ENCODE data around the gene PNPLA4.
A peak's percentile ranks its signal among the peaks of the same experiment; 100 is the strongest.

PNPLA4 gene

DNA sequence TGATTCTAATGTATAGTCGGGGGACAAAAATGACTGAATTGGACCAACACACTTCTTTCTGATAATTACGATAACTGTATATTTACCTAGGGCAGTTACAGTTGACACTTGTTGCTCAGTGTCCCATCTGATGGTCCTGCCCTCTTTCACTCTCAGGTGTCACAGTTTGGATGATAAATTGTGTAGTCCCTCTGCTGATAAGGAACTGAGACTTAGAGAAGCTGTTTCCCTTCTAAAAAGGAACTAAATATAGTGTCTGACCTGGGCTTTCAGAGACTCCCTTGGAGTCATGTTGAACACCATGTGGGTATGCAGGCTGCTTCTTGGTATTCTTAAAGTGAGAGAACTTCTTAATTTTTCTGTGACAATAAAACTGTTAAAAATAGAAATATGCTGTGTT lies 23.7 kb upstream of the PNPLA4 start:
- no peak for DNase-seq (ENCODE audit: low read depth)
- H3K4me3 ChIP-seq (ENCODE audit: control insufficient read depth, low read depth, low read length), result no peak overlapping the region
- TF ChIP-seq CTCF (conservative IDR thresholded peaks at IDR 0.05; ENCODE audit: control insufficient read depth, insufficient read depth, low read depth, low read length), result no peak

DNA sequence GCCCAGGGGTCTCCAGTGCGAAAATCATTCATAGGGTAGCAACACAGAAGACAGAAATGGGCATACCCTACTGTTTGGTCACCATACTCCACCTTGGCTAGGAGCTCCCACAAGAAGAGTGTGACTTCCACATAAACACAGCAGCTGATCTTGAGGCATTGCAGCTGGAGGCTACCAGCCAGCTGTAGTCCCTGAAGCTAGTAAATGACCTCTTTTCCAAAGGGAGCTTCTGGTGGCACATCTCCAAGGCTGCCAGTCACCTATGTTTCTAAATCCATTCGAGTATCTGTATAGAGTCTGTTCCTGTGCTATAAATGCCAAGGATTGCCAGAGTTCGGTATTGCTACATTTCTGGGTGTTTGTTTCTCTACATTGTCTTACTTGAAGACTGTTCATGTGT lies 21.3 kb upstream of the PNPLA4 start:
- no peak overlapping the region for H3K4me3 ChIP-seq (ENCODE audit: control insufficient read depth, low read depth, low read length)
- no peak for DNase-seq (ENCODE audit: low read depth)
- TF ChIP-seq CTCF (conservative IDR thresholded peaks at IDR 0.05; ENCODE audit: control insufficient read depth, insufficient read depth, low read depth, low read length), result no peak

- no peak for TF ChIP-seq CTCF (conservative IDR thresholded peaks at IDR 0.05; ENCODE audit: control insufficient read depth, insufficient read depth, low read depth, low read length)
- no peak overlapping the region for H3K4me3 ChIP-seq (ENCODE audit: control insufficient read depth, low read depth, low read length)
- DNase-seq (ENCODE audit: low read depth), result no peak
Measured at GRCh38 chrX:7946960-7947359, 19.7 kb upstream of the PNPLA4 start.

- no peak overlapping the region for H3K4me3 ChIP-seq (ENCODE audit: control insufficient read depth, low read depth, low read length)
- TF ChIP-seq CTCF (conservative IDR thresholded peaks at IDR 0.05; ENCODE audit: control insufficient read depth, insufficient read depth, low read depth, low read length), result no peak
- peak; percentile 26 for DNase-seq (ENCODE audit: low read depth)
Measured at GRCh38 chrX:7943600-7944245, 16.5 kb upstream of the PNPLA4 start.

DNA sequence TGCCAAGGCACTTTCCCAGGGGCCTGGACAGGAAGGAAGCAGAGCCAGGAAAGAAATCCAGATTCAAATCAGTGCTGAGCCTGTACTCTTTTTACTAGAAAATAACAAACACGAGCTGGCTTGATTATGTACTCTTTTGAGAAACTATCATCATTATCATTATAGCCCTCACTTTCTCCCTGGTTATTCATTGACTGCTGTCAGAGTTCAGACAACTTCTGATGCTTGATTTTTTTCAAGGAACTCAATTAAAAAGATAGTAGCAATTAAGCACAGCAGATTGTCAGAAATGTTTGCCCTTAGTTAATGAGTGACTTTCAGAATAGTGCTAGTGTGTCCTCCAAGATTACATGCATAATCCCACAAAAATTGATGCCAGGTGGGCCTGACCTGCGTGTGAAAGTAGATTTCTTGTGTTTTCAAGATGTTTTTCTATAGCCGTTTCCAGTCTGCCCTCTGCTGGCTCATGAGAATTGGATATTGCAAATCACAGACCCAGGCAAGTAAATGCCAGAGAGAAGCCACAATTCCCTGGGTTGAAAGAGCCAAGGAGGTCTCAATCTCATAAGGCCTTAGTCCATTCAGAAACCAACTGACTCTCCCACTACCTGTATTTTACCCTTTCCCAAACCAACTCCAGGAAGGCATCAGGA lies 14.3 kb upstream of the PNPLA4 start:
- DNase-seq (ENCODE audit: low read depth), result peak; percentile 20
- peak; percentile 46 for TF ChIP-seq CTCF (conservative IDR thresholded peaks at IDR 0.05; ENCODE audit: control insufficient read depth, insufficient read depth, low read depth, low read length)
- no peak overlapping the region for H3K4me3 ChIP-seq (ENCODE audit: control insufficient read depth, low read depth, low read length)

- H3K4me3 ChIP-seq (ENCODE audit: control insufficient read depth, low read depth, low read length), result no peak overlapping the region
- DNase-seq (ENCODE audit: low read depth), result no peak
- TF ChIP-seq CTCF (conservative IDR thresholded peaks at IDR 0.05; ENCODE audit: control insufficient read depth, insufficient read depth, low read depth, low read length), result no peak
Measured at GRCh38 chrX:7934026-7934425, 6.8 kb upstream of the PNPLA4 start.

Measured in fibroblast of mammary gland (primary cell).